GM12892 (cell line): Measurements from ENCODE around the gene CDH4.
"Not testable (repeated sequence)": the region's sequence is repeated elsewhere in the genome, so short reads cannot be mapped to it uniquely, and the experiment has no call there.

Experiments used
- DNase-seq: peaks from one replicate; pipeline ENCODE4 v3.0.0; 2011; ENCODE audit not compliant: insufficient read length
- FAIRE-seq: peaks from 2 replicates; lab custom pipeline; 2011; peaks lifted over from hg19 to GRCh38; lab: Jason Lieb, UNC
- POLR2A ChIP-seq: IDR thresholded peaks from 2 replicates; pipeline ENCODE4 v1.6.1; 2011; ENCODE audit warnings: low read depth, low read length, control low read depth
- POLR2AphosphoS5 ChIP-seq: IDR thresholded peaks from 2 replicates; pipeline ENCODE4 v1.6.1; 2011; ENCODE audit warnings: low read depth, low read length, control low read depth
- TAF1 ChIP-seq: IDR thresholded peaks from 2 replicates; pipeline ENCODE4 v1.6.1; 2011; ENCODE audit warnings: low read depth, mild to moderate bottlenecking, control low read depth, low read length, borderline replicate concordance

Gene CDH4

DNA sequence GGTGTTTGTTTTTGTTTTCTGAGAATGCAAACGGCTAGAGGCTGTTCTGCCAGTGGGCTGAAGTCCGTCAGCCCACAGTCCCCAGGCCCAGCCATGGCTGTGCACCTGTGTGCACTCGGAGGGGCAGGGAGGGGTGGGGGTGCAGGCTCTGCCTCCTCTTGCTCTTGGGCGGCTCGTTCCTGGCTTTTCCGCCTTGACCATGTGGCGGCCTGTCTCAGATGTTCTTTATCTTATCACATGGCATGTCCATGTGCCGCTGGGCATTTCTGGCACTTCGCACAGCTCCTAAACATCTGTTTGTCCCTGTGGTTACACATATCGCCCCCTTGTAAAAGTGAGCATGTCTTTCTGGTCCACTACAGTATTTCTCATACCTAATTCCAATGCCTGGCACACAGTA is 137.0 kb downstream of the CDH4 start:
- TF ChIP-seq TAF1 (no peak), POLR2AphosphoS5 (no peak), POLR2A (no peak)
- no peak for FAIRE-seq

GRCh38 chr20:61391185-61391584 is 139.1 kb downstream of the CDH4 start:
- DNase-seq (no peak), FAIRE-seq (no peak)
- TF ChIP-seq POLR2A: no peak
- TF ChIP-seq POLR2AphosphoS5: no peak
- no peak for TF ChIP-seq TAF1

More for the DNA sequence above, 137.0 kb downstream of the CDH4 start:
- no peak for DNase-seq

DNA sequence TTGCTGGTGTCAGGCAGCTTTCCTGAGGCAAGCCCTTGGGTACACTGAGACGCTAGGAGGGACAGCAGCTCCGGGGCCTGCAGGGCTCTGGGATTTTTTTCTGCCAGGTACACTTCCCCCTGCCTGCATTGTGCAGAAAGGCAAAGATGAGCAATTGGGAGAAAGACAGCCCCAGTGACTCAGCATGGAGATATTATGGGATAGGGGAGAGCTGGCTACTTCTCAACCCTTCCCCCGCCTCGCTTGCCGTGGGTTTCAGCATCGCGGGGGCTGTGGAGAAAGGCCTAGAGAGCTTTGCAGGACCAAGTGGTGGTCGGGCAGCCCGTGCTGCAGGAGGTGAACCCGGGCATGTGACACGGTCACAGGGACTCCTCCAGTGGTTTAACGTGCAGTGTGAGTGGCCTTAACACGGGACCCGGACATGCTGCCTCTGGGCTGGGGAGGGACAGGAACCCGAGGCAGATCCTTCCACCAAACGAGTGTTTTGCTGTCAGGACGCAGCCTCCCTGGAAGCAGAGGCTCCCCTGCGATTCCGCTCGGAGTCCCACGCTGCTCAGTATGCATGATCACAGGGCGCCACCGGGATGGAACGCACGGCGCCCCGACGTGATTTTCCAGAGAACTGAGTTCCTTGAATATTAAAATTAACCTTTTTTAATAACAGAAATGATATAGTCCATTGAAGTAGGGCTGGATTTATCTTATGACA is 139.9 kb downstream of the CDH4 start:
- TF ChIP-seq TAF1 (no peak), POLR2A (no peak), POLR2AphosphoS5 (no peak)
- FAIRE-seq (no peak), DNase-seq (no peak)

DNA sequence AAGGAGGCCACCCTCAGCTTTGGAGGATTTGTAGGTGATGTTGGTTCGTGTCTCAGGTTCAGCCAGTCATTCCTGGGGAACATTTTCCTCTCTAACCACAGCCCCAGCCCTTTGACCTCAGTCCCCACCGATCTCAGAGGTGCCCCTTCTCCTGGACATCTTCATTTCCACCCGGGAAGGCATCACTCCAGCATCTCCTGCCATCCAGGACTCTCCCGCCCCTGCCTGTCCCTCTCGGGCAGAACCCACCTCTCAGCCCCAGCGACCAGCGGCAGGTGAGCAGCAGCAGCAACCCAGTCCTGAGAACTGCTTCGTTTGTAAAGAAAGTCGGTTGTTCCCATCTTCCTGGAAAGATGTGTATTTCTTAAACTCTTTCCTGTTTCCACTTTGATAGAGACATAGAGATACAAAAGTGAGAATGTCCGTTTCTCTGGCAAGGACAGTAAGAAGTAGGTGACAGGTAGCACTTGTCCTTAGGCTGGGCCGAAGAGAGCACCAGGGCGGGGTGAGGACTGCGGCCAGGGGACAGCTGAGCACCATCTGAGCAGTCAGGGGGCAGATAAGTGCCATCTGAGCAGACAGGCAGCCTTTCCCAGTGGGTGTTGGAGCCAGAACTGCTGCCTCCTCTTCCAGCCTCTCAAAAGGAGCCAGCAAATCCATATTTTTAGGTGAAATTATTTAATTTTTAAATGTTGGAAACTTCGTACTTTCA is 142.2 kb downstream of the CDH4 start:
- FAIRE-seq: no peak
- no peak for TF ChIP-seq TAF1
- DNase-seq: no peak

DNA sequence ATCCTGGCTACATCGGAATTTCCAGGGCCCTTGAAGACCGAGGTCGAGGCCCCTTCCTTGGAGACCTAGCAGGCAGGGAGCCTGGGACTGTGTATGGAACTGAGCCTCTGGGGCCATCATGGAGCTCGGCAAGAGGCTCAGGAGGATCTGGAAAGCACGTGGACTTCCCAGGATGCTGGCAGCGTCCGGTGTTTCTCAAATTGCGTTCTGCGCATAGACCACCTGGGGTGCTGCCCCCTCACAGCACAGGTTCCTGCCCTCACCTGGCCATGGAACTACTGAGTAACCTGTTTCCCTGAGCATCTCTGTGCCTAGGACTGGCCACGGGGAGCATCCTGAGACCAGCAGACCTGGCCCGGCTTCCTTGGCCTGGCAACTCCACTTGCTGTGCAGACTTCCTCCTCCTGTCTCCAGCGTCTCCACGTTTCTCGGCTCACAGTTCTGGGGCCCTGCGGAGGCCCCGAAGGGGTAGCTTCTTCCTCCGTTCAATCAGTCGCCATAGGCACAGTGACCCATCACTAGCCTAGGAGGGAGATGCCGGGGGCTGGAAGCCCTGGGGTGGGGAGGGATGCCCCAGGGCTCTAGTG is 144.3 kb downstream of the CDH4 start:
- no peak for FAIRE-seq
- DNase-seq: no peak

GRCh38 chr20:61397146-61397545 is 145.1 kb downstream of the CDH4 start:
- FAIRE-seq: no peak
- no peak for TF ChIP-seq POLR2AphosphoS5
- no peak for TF ChIP-seq TAF1
- TF ChIP-seq POLR2A: no peak
- no peak for DNase-seq

More for the DNA sequence above, 144.3 kb downstream of the CDH4 start:
- TF ChIP-seq POLR2A (no peak), TAF1 (no peak), POLR2AphosphoS5 (no peak)

- no peak for FAIRE-seq
- DNase-seq: no peak
- TF ChIP-seq POLR2AphosphoS5: no peak
- TF ChIP-seq POLR2A: no peak
These were observed 145.7 kb downstream of the CDH4 start for GRCh38 chr20:61397790-61398189.

DNA sequence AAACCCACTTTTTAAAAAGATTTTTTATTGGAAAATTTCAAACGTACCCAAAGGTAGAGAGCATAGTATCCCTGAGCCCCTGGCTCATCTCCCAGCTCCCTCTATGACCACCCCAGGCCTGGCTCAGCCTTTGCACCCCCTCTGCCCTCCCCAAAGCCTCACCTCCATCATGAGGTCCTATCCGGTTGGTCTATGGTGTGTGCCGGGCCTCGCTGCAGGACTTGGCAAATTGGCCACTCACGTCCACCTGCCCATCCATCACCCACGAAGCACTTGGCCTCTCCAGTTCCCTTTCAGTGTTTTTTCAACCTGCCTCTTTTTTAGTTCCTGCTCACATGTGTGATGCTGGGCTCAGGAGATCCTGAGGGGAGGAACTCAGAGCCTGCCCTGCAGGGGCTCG is 147.4 kb downstream of the CDH4 start:
- DNase-seq (no peak), FAIRE-seq (no peak)
- TF ChIP-seq POLR2A (no peak), POLR2AphosphoS5 (no peak), TAF1 (no peak)

GRCh38 chr20:61400499-61400898 is 148.4 kb downstream of the CDH4 start:
- DNase-seq (no peak), FAIRE-seq (no peak)
- TF ChIP-seq POLR2AphosphoS5 (no peak), TAF1 (no peak), POLR2A (no peak)

- no peak for TF ChIP-seq POLR2A
- no peak for TF ChIP-seq POLR2AphosphoS5
- no peak for TF ChIP-seq TAF1
- DNase-seq: no peak
- no peak for FAIRE-seq
These were observed 152.2 kb downstream of the CDH4 start for GRCh38 chr20:61404303-61404702.

DNA sequence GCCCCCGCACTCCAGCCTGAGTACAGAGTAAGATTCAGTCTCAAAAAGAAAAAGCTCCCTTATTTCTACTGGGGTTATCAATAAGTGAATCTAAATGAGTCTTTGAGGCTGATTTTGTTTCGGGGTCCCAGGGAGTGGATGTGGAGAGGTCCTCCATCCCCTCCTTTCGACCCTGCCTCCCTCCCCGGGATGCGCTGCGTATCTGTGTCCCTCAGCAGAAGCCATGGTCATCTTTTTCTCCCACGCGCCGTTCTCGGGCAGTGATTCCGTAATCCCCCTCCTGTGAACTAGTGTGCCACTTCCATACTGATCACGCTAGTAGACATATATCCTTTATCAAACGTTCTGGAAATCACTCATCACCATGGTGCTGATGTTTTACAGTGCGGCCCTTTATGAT is 152.9 kb downstream of the CDH4 start:
- FAIRE-seq (no peak), DNase-seq (no peak)
- TF ChIP-seq POLR2A: no peak
- TF ChIP-seq POLR2AphosphoS5: no peak
- TF ChIP-seq TAF1: no peak

DNA sequence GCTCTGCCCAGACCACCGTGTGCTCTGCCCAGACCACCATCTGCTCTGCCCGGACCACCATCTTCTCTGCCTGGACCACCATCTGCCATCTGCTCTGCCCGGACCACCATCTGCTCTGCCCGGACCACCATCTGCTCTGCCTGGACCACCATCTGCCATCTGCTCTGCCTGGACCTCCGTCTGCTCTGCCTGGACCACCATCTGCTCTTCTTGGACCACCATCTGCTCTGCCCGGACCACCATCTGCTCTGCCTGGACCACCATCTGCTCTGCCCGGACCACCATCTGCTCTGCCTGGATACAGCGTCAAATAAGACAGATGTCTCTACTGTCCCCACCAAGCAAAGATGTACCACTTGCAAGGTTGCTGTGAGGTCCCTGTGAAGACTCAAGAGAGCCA is 154.7 kb downstream of the CDH4 start:
- not testable (repeated sequence) for DNase-seq, FAIRE-seq
